ENCODE measurements around the gene NID1. TPM values are rescaled to one million over a fixed set of nuclear protein-coding genes. Genes with fewer than 3 reads are reported as not detected.

Gene NID1
- total and polyA plus RNA-seq, 2 of the 4 experiments (the other 2 are of a cell fraction): 21.9 to 83.3 TPM

- no peak overlapping the region for H2BK20ac ChIP-seq (ENCODE audit: low read depth, low read length)
- CTCF ChIA-PET: no interaction called here
- H4K5ac ChIP-seq (ENCODE audit: low read depth, low read length): no peak overlapping the region
- H3K4me2 ChIP-seq (ENCODE audit: low read depth, low read length): no peak overlapping the region
- no TSS peak for BruUV-seq (replicated peaks)
- TF ChIP-seq CEBPB (IDR thresholded peaks at IDR 0.05; ENCODE audit: low read depth, low read length) (no peak), BHLHE40 (IDR thresholded peaks at IDR 0.05; ENCODE audit: low read depth, low read length) (no peak), MXI1 (IDR thresholded peaks at IDR 0.05; ENCODE audit: borderline replicate concordance, low read depth, low read length) (no peak), ELK1 (IDR thresholded peaks at IDR 0.05; ENCODE audit: borderline replicate concordance, low read depth, low read length) (no peak), RAD21 (IDR thresholded peaks at IDR 0.05; ENCODE audit: low read length) (no peak), CTCF (conservative IDR thresholded peaks at IDR 0.05; ENCODE audit: low read depth, low read length) (no peak), POLR2A (IDR thresholded peaks at IDR 0.05; ENCODE audit: low read depth, low read length) (no peak), SMC3 (IDR thresholded peaks at IDR 0.05; ENCODE audit: low read depth, low read length) (no peak), RFX5 (IDR thresholded peaks at IDR 0.05; ENCODE audit: low read depth, low read length) (no peak), CHD1 (IDR thresholded peaks at IDR 0.05; ENCODE audit: low read depth, low read length) (no peak), USF2 (IDR thresholded peaks at IDR 0.05; ENCODE audit: low read depth, low read length) (no peak), RCOR1 (IDR thresholded peaks at IDR 0.05; ENCODE audit: insufficient replicate concordance, low read length) (no peak), FOS (IDR thresholded peaks at IDR 0.05; ENCODE audit: low read depth, low read length) (no peak), MAFK (IDR thresholded peaks at IDR 0.05; ENCODE audit: low read depth, low read length) (no peak), MAZ (IDR thresholded peaks at IDR 0.05; ENCODE audit: borderline replicate concordance, low read depth, low read length) (no peak), NFE2L2 (IDR thresholded peaks at IDR 0.05; ENCODE audit: low read depth, low read length) (no peak)
- no peak overlapping the region for H2BK5ac ChIP-seq (ENCODE audit: low read depth, low read length, poor library complexity, severe bottlenecking)
- H3K4me3 ChIP-seq (ENCODE audit: insufficient read depth, low read depth, low read length): no peak overlapping the region
- no peak overlapping the region for H3K56ac ChIP-seq (ENCODE audit: extremely low read depth, insufficient read depth, low read length)
- no peak overlapping the region for H3K27ac ChIP-seq (ENCODE audit: insufficient read depth, low read length)
- no peaks in the 10 kb centered on the region for H3K27me3 ChIP-seq (ENCODE audit: control insufficient read depth, insufficient read depth, low read length)
- ATAC-seq (ENCODE audit: low read depth) (no peak), DNase-seq (no peak)
- in situ Hi-C loops (cut with MboI; ENCODE audit: low sequenced_read_pairs) (no loop called here), dilution Hi-C loops (cut with HindIII; ENCODE audit: low sequenced_read_pairs, unreplicated experiment) (no loop called here), intact Hi-C loops (cut with micrococcal nuclease) (no loop called here)
- H3K79me1 ChIP-seq (ENCODE audit: low read depth in 1 of 2, low read length in 2 of 2): no peaks in the 10 kb centered on the region
- no peak overlapping the region for H3K14ac ChIP-seq (replicated peaks; ENCODE audit: low read depth, low read length)
- no peak overlapping the region for H3K18ac ChIP-seq (ENCODE audit: low read depth, low read length)
- POLR2A ChIA-PET (ENCODE audit: unreplicated experiment): no interaction called here
- H2BK120ac ChIP-seq (ENCODE audit: low read depth, low read length): no peak overlapping the region
- H2AK9ac ChIP-seq (replicated peaks; ENCODE audit: low read depth, low read length, poor library complexity): no peak overlapping the region
- H3K36me3 ChIP-seq (ENCODE audit: control insufficient read depth, insufficient read depth, low read length): no peaks in the 10 kb centered on the region
- no peaks in the 10 kb centered on the region for H3K9me3 ChIP-seq (ENCODE audit: control insufficient read depth, insufficient read depth, low read length)
- H3K9me1 ChIP-seq (ENCODE audit: insufficient read depth, low read length): no peaks in the 10 kb centered on the region
- no peak overlapping the region for H3K23ac ChIP-seq (ENCODE audit: low read depth, low read length)
- 64% methylated on average over 2 of the region's 4 CpGs; no CpG with 5 or more reads in 1 of the 2 experiments for WGBS, 2 experiments (ENCODE audit: extremely low coverage in 2 of 2, insufficient read length in 1 of 2)
- no peaks in the 10 kb centered on the region; the same call in 1 of the 2 replicates for H3K4me1 ChIP-seq (ENCODE audit: control insufficient read depth, insufficient read depth, low read length)
- H2BK15ac ChIP-seq (ENCODE audit: low read depth, low read length): no peak overlapping the region
- H3K4ac ChIP-seq (ENCODE audit: low read depth, low read length): no peak overlapping the region
- H3K9ac ChIP-seq (ENCODE audit: low read depth, low read length): no peak overlapping the region
- no peak overlapping the region for H4K91ac ChIP-seq (ENCODE audit: insufficient read depth, low read depth, low read length)
- no peak overlapping the region for H2AK5ac ChIP-seq (ENCODE audit: low read depth, low read length)
- no peak overlapping the region for H2AFZ ChIP-seq (replicated peaks; ENCODE audit: low read length, poor library complexity)
- H4K20me1 ChIP-seq (ENCODE audit: insufficient read depth, low read length): no peaks in the 10 kb centered on the region
- no peak overlapping the region for H4K8ac ChIP-seq (ENCODE audit: low read depth in 2 of 2, low read length in 2 of 2)
Measured at GRCh38 chr1:236075848-236076247, 11.0 kb upstream of the NID1 start.
